Osteocyte (in vitro differentiated cells): ENCODE measurements around the gene PACC1. TPM values are rescaled to one million over a fixed set of nuclear protein-coding genes. Genes with fewer than 3 reads are reported as not detected.
A peak's percentile ranks its signal among the peaks of the same experiment; 100 is the strongest.

Experiments
- DNase-seq: peaks from one replicate; pipeline ENCODE4 v3.0.0; 2021; ENCODE audit warnings: mixed read lengths; ENCODE audit not compliant: unreplicated experiment; ENCODE audit errors: extremely low spot score
- H3K27ac Mint-ChIP-seq: one replicate; pipeline ENCODE4 v1.8.0; 2021; ENCODE audit warnings: mild to moderate bottlenecking, mixed read lengths; ENCODE audit not compliant: unreplicated experiment
- H3K27me3 Mint-ChIP-seq: one replicate; pipeline ENCODE4 v1.8.0; 2021; ENCODE audit warnings: mixed read lengths; ENCODE audit not compliant: unreplicated experiment
- H3K36me3 Mint-ChIP-seq: one replicate; pipeline ENCODE4 v1.8.0; 2021; ENCODE audit warnings: mixed read lengths; ENCODE audit not compliant: unreplicated experiment
- H3K4me1 Mint-ChIP-seq: one replicate; pipeline ENCODE4 v1.8.0; 2021; ENCODE audit warnings: mixed read lengths; ENCODE audit not compliant: unreplicated experiment
- H3K4me3 Mint-ChIP-seq: one replicate; pipeline ENCODE4 v1.8.0; 2021; ENCODE audit warnings: mild to moderate bottlenecking, moderate library complexity, mixed read lengths; ENCODE audit not compliant: unreplicated experiment
- H3K9me3 Mint-ChIP-seq: one replicate; pipeline ENCODE4 v1.8.0; 2021; ENCODE audit warnings: mixed read lengths; ENCODE audit not compliant: unreplicated experiment
- total RNA-seq: library from RNA; stranded (reverse); gene quantifications from 2 replicates; pipeline ENCODE4 v1.2.1, GENCODE V29; 2021
- TF ChIP-seq, protein P1 (sequence below): fragments of 200-600 bp; sonication (generic); IDR thresholded peaks from 2 replicates; pipeline ENCODE4 v1.5.0; 2021; ENCODE audit warnings: antibody characterized with exemption, mild to moderate bottlenecking, moderate library complexity

PACC1 gene
- total RNA-seq, 1 donor from 2014 or later: 11.4 TPM

DNA sequence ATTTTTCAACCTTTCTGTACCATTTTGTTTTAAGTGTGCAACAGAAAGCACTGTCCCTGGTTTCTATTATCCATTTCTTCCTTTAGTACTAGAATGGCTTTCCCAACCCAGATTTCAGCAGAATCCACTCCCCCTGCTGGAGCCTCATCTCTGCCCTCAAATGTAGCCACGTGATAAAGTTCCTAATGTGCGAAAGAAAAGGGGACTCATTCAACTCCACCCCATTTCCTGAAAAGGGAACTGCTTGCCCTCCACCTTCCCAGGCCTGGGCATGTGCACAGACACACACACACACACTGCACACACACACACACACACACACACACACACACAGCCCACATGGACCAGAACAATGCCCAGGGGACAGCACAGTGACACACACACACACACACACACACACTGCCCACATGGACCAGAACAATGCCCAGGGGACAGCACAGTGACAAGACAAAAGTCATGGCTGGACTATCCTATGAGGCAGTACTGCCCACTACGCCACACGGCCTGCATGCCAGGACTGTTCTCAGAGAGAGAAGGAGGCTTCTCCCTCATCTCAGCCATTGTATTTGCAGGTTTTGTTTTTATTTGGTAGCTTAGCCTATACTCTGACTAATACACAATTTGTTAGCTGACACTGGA, 33.2 kb downstream of the PACC1 start:
- no peak overlapping the region for H3K27ac Mint-ChIP-seq
- H3K4me1 Mint-ChIP-seq: no peaks in the 10 kb centered on the region
- no peak overlapping the region for H3K4me3 Mint-ChIP-seq
- DNase-seq: no peak
- no peaks in the 10 kb centered on the region for H3K9me3 Mint-ChIP-seq
- H3K36me3 Mint-ChIP-seq: peaks cover 36% of the 10 kb centered on the region
- TF ChIP-seq, protein P1, sequence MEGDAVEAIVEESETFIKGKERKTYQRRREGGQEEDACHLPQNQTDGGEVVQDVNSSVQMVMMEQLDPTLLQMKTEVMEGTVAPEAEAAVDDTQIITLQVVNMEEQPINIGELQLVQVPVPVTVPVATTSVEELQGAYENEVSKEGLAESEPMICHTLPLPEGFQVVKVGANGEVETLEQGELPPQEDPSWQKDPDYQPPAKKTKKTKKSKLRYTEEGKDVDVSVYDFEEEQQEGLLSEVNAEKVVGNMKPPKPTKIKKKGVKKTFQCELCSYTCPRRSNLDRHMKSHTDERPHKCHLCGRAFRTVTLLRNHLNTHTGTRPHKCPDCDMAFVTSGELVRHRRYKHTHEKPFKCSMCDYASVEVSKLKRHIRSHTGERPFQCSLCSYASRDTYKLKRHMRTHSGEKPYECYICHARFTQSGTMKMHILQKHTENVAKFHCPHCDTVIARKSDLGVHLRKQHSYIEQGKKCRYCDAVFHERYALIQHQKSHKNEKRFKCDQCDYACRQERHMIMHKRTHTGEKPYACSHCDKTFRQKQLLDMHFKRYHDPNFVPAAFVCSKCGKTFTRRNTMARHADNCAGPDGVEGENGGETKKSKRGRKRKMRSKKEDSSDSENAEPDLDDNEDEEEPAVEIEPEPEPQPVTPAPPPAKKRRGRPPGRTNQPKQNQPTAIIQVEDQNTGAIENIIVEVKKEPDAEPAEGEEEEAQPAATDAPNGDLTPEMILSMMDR: no peak
- no peaks in the 10 kb centered on the region for H3K27me3 Mint-ChIP-seq

GRCh38 chr1:212379366-212379765, 35.3 kb downstream of the PACC1 start:
- TF ChIP-seq, protein P1: no peak
- no peak overlapping the region for H3K4me3 Mint-ChIP-seq
- no peaks in the 10 kb centered on the region for H3K27me3 Mint-ChIP-seq
- no peaks in the 10 kb centered on the region for H3K9me3 Mint-ChIP-seq
- no peak for DNase-seq
- H3K27ac Mint-ChIP-seq: no peak overlapping the region
- no peaks in the 10 kb centered on the region for H3K4me1 Mint-ChIP-seq
- peaks cover 30% of the 10 kb centered on the region for H3K36me3 Mint-ChIP-seq

GRCh38 chr1:212377644-212378043, 37.0 kb downstream of the PACC1 start:
- H3K36me3 Mint-ChIP-seq: peaks cover 30% of the 10 kb centered on the region
- H3K27ac Mint-ChIP-seq: no peak overlapping the region

GRCh38 chr1:212375986-212376385, 38.7 kb downstream of the PACC1 start:
- Mint-ChIP-seq H3K27ac (no peak overlapping the region), H3K4me3 (no peak overlapping the region), H3K36me3 (peaks cover 38% of the 10 kb centered on the region), H3K4me1 (no peaks in the 10 kb centered on the region), H3K27me3 (no peaks in the 10 kb centered on the region), H3K9me3 (peaks cover 8% of the 10 kb centered on the region)
- no peak for DNase-seq
- TF ChIP-seq, protein P1: no peak

More at GRCh38 chr1:212377644-212378043, 37.0 kb downstream of the PACC1 start:
- DNase-seq: no peak
- Mint-ChIP-seq H3K4me3 (no peak overlapping the region), H3K9me3 (peaks cover 8% of the 10 kb centered on the region), H3K4me1 (no peaks in the 10 kb centered on the region), H3K27me3 (no peaks in the 10 kb centered on the region)
- TF ChIP-seq, protein P1: no peak

- H3K36me3 Mint-ChIP-seq: peaks cover 38% of the 10 kb centered on the region
- H3K9me3 Mint-ChIP-seq: peaks cover 3% of the 10 kb centered on the region
- H3K4me1 Mint-ChIP-seq: no peaks in the 10 kb centered on the region
- H3K27ac Mint-ChIP-seq: no peak overlapping the region
- DNase-seq: no peak
- TF ChIP-seq, protein P1: peak; percentile 88
- H3K27me3 Mint-ChIP-seq: no peaks in the 10 kb centered on the region
- H3K4me3 Mint-ChIP-seq: no peak overlapping the region
Measured at GRCh38 chr1:212368073-212368484, 46.6 kb downstream of the PACC1 start.
